Ovary (tissue), 9 donors: ENCODE data around the gene CHST13. TPM values are rescaled to one million over a fixed set of nuclear protein-coding genes. Genes with fewer than 3 reads are reported as not detected.
A peak's percentile ranks its signal among the peaks of the same experiment; 100 is the strongest.
"Not testable (repeated sequence)": the region's sequence is repeated elsewhere in the genome, so short reads cannot be mapped to it uniquely, and the experiment has no call there.

ENCODE experiments used
- DNase-seq, 5 donors: peaks; one replicate each; pipeline ENCODE4 v3.0.0-alpha.2; 2019 to 2020
- H3K27ac ChIP-seq, 2 donors: fragments of 200-600 bp; one replicate each; pipeline versions ENCODE4 v1.5.1 to v1.8.0; 2019 to 2022
- H3K27me3 ChIP-seq: fragments of 200-600 bp; one replicate; pipeline ENCODE4 v1.8.0; 2022
- H3K36me3 ChIP-seq: fragments of 200-600 bp; sonication (generic); one replicate; pipeline ENCODE4 v1.5.1; 2019
- H3K4me1 ChIP-seq: one replicate; pipeline ENCODE4 v1.8.1; 2013; ENCODE audit warnings: mild to moderate bottlenecking, moderate library complexity; ENCODE audit not compliant: insufficient read depth
- H3K4me3 ChIP-seq: fragments of 200-600 bp; sonication (generic); one replicate; pipeline ENCODE4 v1.5.1; 2017
- H3K9me3 ChIP-seq, 2 donors: fragments of 200-600 bp in 1 of 2; sonication (generic) in 1 of 2; one replicate each; pipeline versions ENCODE4 v1.5.1 to v1.8.1; 2013 to 2019; ENCODE audit warnings: mild to moderate bottlenecking in 1 of 2, moderate library complexity in 1 of 2
- CTCF ChIP-seq, 3 donors: fragments of 450-650 bp in 2 of 3; fragments of 200-600 bp in 1 of 3; IDR thresholded peaks; one replicate each; pipeline versions ENCODE4 v1.5.1 to v1.8.0; 2016 to 2022; ENCODE audit warnings: antibody characterized with exemption in 3 of 3, mild to moderate bottlenecking in 1 of 3
- EP300 ChIP-seq: sonication (generic); formaldehyde crosslinking; IDR thresholded peaks from one replicate; pipeline ENCODE4 v1.6.1; 2017; ENCODE audit warnings: antibody characterized with exemption
- POLR2A ChIP-seq: fragments of 450-650 bp; IDR thresholded peaks from one replicate; pipeline ENCODE4 v1.6.1; 2017; ENCODE audit warnings: antibody characterized with exemption, mild to moderate bottlenecking, moderate library complexity
- WGBS, 3 donors: extraction: QIAGEN DNeasy Blood & Tissue Kit in 1 of 3; methylation state at CpG; one replicate each; pipeline versions ENCODE4 v1.1.5 to v1.1.7; 2013 to 2017; 5-methylcytosine and 5-hydroxymethylcytosine counted together
- intact Hi-C, 4 donors: fragments of 100-400 bp; cut with DNase I; formaldehyde crosslinking; loops; one replicate each; pipeline versions ENCODE4 v1.11.0 to v1.15.1; 2022 to 2023
- polyA plus RNA-seq, 2 donors: library from polyadenylated mRNA; stranded (reverse); fragments of 200-250 nt in 1 of 2; fragments of 350-450 nt in 1 of 2; fragmentation: Illumina TruSeq in 1 of 2; extraction: RNeasy Lipid Tissue Mini Kit (QIAGEN cat#74804) in 1 of 2; gene quantifications; one replicate each; pipeline ENCODE4 v1.2.3, GENCODE V29; 2013 to 2014
- total RNA-seq, 7 donors: library from RNA; depleted of rRNA in 2 of 7; stranded (reverse); fragments of >200 nt in 2 of 7; fragmentation: NEBNext Ultra II Directional in 3 of 7; extraction: Animal tissue kit (Norgen Biotek cat#: 25700) in 3 of 7; gene quantifications; one replicate each; pipeline versions ENCODE4 v1.1.0 to v1.2.4, GENCODE V29; 2016 to 2023
- donor health status: DM: no; HTN: no; CAD: no; lungs with moderate emphysema.
- donor health status: DM: no; HTN: no; CAD: no.
- donor health status: Bipolar disorder and iron deficiency.
- donor health status: DM: yes; HTN: yes; CAD: no.
- donor health status: DM: no; HTN: no; CAD: no.
- donor health status: DM: yes; HTN: yes; CAD: no.

Gene CHST13
- total and polyA plus RNA-seq, 9 donors: 0.12 to 0.87 (median 0.31) TPM; not detected in 4

- H3K27me3 ChIP-seq: no peaks in the 10 kb centered on the region
- no peaks in the 10 kb centered on the region for H3K9me3 ChIP-seq
- 83 to 89% (median 89%) methylated on average over 18 of the region's 18 CpGs for WGBS, 3 donors
- H3K4me3 ChIP-seq: no peak overlapping the region
- H3K27ac ChIP-seq: no peak overlapping the region
- no peaks in the 10 kb centered on the region for H3K36me3 ChIP-seq
- DNase-seq: no peak
- TF ChIP-seq EP300 (no peak), POLR2A (no peak), CTCF (IDR thresholded peaks at IDR 0.05) (no peak)
- intact Hi-C loops: no loop called here
- no peaks in the 10 kb centered on the region for H3K4me1 ChIP-seq
Measured at GRCh38 chr3:126530171-126531050, 6.5 kb downstream of the CHST13 start.

GRCh38 chr3:126531051-126531330 lies 7.0 kb downstream of the CHST13 start:
- Histone ChIP-seq H3K4me1 (no peaks in the 10 kb centered on the region), H3K36me3 (no peaks in the 10 kb centered on the region), H3K9me3 (no peaks in the 10 kb centered on the region), H3K27ac (no peak overlapping the region), H3K4me3 (no peak overlapping the region), H3K27me3 (no peaks in the 10 kb centered on the region)
- 90 to 92% (median 91%) methylated on average over 6 of the region's 6 CpGs for WGBS, 3 donors
- intact Hi-C loops: no loop called here
- no peak for DNase-seq
- TF ChIP-seq CTCF (IDR thresholded peaks at IDR 0.05) (no peak), POLR2A (no peak), EP300 (no peak)

- H3K4me3 ChIP-seq: no peak overlapping the region
- H3K36me3 ChIP-seq: no peaks in the 10 kb centered on the region
- no peaks in the 10 kb centered on the region for H3K9me3 ChIP-seq
- no peaks in the 10 kb centered on the region for H3K4me1 ChIP-seq
- TF ChIP-seq POLR2A (no peak), CTCF (IDR thresholded peaks at IDR 0.05) (no peak), EP300 (no peak)
- no peaks in the 10 kb centered on the region for H3K27me3 ChIP-seq
- intact Hi-C loops: no loop called here
- H3K27ac ChIP-seq: no peak overlapping the region
- no peak for DNase-seq
Measured at GRCh38 chr3:126533506-126533905, 9.6 kb downstream of the CHST13 start.

- intact Hi-C loops, H3K4me1 ChIP-seq, DNase-seq, H3K27ac ChIP-seq, H3K36me3 ChIP-seq, H3K27me3 ChIP-seq, H3K9me3 ChIP-seq, H3K4me3 ChIP-seq: not testable (repeated sequence)
- 80 to 88% (median 86%) methylated on average over 1 to 7 of the region's 7 CpGs for whole genome bisulfite sequencing, 3 donors
Measured at GRCh38 chr3:126534716-126535115, 10.8 kb downstream of the CHST13 start.

GRCh38 chr3:126535636-126536035 lies 11.7 kb downstream of the CHST13 start:
- Histone ChIP-seq H3K36me3 (no peaks in the 10 kb centered on the region), H3K4me3 (no peak overlapping the region), H3K27ac (no peak overlapping the region), H3K9me3 (no peaks in the 10 kb centered on the region), H3K4me1 (no peaks in the 10 kb centered on the region), H3K27me3 (no peaks in the 10 kb centered on the region)
- intact Hi-C loops: no loop called here
- DNase-seq: peak in 1 of 5 donors; percentile 23
- no peak for TF ChIP-seq POLR2A
- TF ChIP-seq EP300: no peak
- TF ChIP-seq CTCF (IDR thresholded peaks at IDR 0.05): no peak
